ENCODE measurements around the gene SUPT16H.
"Not testable (repeated sequence)": the region's sequence is repeated elsewhere in the genome, so short reads cannot be mapped to it uniquely, and the experiment has no call there.

SUPT16H gene

GRCh38 chr14:21367582-21368144, 16.2 kb downstream of the SUPT16H start:
- no peak for DNase-seq (ENCODE audit: low read depth)

GRCh38 chr14:21356511-21356910, 27.3 kb downstream of the SUPT16H start:
- no peak for DNase-seq (ENCODE audit: low read depth)

DNA sequence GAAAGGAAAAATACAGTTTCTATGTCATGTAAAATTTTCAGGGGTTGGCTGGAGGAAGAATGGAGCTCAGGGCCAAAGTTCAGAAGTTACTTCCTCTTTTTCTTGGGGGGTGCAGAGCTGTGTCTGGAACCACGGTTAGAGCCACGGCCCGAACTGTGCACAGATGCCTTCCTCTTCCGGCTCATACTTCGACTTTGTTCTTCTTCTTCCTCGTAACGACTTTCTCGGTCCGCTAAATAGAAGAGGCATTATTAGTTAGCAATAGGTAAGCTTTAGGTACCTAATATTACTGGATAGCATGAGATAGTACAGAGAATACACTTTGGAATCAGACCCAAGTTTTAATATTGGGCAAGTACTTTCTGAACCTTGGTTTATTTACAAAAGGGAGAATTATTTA, 31.2 kb downstream of the SUPT16H start:
- DNase-seq (ENCODE audit: low read depth): no peak

DNA sequence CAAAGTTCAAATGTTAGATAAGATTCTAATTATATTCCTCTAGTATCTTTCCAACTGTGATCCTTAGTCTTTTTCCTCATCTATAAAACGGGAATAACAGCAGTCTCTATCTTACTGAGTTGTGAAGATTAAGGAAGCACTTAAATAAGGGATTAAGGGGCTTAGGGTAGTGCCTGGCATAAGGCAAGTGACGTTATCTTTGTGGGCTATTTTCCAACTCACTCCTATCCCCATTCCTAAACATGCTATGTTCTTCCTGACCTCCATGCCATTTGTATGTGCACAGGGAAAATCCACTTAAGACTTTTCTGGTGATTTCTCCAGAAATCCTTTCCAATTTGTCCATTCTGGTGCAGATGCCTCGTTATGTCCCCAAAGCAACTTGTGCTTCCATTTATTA, 33.3 kb downstream of the SUPT16H start:
- no peak for DNase-seq (ENCODE audit: low read depth)

GRCh38 chr14:21347201-21347600, 36.6 kb downstream of the SUPT16H start:
- no peak for DNase-seq (ENCODE audit: low read depth)

DNA sequence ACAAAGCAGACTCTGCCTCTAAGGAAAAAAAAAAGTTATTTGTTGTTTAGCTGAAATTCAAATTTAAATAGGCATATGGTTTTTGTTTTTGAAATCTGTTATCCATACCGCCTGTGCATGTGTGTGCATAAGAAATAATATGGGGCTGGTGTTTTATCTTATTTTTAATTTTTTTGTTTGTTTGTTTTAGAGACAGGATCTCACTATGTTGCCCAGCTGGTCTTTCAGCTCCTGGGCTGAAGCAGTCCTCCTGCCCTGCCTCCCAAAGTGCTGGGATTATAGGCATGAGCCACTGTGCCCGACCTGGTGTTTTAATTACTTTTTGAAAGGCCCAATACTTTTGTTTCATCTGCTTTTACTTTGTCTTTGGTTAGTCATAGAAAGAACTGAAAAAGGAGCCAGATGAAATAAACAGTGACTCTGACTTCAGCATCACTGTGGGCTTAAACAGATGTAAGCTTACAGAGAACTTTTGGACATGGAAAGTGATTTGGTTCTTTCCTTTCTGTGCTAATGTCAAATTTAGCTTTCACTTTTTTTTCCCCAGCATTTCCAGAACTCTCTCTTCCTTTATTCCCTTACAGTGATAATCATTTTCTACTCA, 37.2 kb downstream of the SUPT16H start:
- DNase-seq (ENCODE audit: low read depth): no peak

DNA sequence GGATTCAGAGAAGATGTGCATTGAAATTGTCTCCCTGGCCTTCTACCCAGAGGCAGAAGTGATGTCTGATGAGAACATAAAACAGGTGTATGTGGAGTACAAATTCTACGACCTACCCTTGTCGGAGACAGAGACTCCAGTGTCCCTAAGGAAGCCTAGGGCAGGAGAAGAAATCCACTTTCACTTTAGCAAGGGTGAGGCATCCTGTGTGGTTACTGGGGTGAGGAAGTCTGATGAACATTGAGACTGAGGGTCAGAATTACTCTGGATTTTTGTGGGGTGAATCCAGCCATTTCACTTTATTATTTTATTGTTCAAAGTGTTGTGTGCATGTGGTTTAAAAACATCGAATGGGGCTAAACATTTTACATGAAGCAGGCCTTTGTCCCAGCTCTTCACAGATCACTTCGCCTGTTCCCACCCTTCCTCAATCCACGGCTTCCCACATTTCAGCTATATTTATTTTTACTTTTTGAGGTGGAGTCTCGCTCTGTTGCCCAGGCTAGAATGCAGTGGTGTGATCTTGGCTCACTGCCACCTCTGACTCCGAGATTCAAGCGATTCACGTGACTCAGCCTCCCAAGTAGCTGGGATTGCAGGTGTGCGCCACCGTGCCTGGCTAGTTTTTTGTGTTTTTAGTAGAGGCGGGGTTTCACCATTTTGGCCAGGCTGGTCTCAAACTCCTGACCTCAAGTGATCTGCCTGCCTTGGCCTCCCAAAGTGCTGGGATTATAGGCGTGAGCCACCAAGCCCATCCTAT, 40.6 kb downstream of the SUPT16H start:
- no peak for DNase-seq (ENCODE audit: low read depth)

DNA sequence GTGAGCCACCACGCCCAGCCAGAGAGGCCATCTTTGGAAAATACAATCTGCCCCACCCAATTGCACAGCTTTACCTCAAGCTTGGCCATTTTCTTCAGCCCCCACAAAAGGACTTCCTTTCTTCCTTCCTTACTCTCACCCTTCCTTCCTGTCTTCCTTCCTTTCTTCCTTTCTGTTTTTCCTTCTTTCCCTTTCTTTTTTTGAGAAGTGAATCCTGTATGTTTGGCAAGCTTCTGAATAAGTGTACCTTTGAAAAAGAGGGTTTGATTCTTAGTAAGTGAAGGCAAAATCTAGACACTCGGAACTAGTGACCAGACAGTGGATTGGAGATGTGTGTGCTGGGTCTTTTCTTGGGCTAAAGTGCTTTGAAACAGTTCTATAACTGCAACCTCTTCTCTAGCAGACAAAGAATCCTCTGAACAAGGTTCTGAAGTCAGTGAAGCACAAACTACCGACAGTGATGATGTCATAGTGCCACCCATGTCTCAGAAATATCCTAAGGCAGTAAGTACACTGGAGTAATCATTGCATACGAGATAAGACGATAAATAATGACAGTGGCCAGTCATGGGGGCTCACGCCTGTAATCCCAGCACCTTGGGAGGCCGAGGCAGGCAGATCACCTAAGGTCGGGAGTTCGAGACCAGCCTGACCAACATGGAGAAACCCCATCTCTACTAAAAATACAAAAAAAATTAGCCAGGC, 49.5 kb downstream of the SUPT16H start:
- DNase-seq (ENCODE audit: low read depth): no peak

- DNase-seq (ENCODE audit: low read depth): no peak
Measured at GRCh38 chr14:21332950-21333349, 50.9 kb downstream of the SUPT16H start.

DNA sequence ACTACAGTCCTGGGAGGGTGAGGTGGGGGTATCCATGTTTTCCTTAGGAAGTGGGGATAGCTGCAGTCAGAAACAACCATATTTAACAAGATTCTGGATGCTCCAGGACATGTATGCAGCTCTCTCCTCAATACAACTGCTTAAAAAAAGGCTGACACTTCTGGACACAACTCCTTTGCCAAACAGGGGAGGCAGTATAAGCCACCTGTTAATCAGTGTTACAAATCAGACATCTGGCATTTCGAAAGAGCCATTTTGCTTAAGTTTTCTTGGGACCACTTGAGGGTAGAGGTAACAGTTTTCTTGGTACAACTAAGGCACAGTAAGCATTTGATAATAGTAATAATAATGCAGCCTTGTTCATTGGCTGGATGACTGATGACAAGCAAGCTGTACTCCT, 56.8 kb downstream of the SUPT16H start:
- no peak for DNase-seq (ENCODE audit: low read depth)

GRCh38 chr14:21322716-21323115, 61.1 kb downstream of the SUPT16H start:
- no peak for DNase-seq (ENCODE audit: low read depth)

- no peak for DNase-seq (ENCODE audit: low read depth)
Measured at GRCh38 chr14:21320913-21321312, 62.9 kb downstream of the SUPT16H start.

GRCh38 chr14:21317398-21317797, 66.4 kb downstream of the SUPT16H start:
- no peak for DNase-seq (ENCODE audit: low read depth)

- no peak for DNase-seq (ENCODE audit: low read depth)
Measured at GRCh38 chr14:21313512-21313911, 70.3 kb downstream of the SUPT16H start.

GRCh38 chr14:21311614-21312013, 72.2 kb downstream of the SUPT16H start:
- DNase-seq (ENCODE audit: low read depth): no peak

DNA sequence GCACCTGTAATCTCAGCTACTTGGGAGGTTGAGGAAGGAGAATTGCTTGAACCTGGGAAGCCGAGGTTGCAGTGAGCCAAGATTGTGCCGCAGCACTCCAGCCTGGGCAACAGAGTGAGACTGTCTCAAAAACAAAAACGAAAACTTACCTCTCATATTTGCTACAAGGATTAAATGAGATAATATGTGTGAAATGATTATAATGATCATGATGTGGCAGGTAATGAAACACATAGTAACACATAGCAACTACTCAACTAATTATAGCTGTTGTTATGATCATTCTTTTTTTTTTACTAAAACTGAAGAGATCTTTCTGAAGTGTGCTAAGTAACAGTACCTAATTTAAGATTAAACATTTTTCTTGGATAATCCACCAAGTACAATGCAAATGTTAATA, 73.9 kb downstream of the SUPT16H start:
- no peak for DNase-seq (ENCODE audit: low read depth)

GRCh38 chr14:21309238-21309636, 74.6 kb downstream of the SUPT16H start:
- DNase-seq (ENCODE audit: low read depth): no peak

GRCh38 chr14:21308479-21309237, 75.2 kb downstream of the SUPT16H start:
- DNase-seq (ENCODE audit: low read depth): no peak

- no peak for DNase-seq (ENCODE audit: low read depth)
Measured at GRCh38 chr14:21308132-21308478, 75.7 kb downstream of the SUPT16H start.

DNA sequence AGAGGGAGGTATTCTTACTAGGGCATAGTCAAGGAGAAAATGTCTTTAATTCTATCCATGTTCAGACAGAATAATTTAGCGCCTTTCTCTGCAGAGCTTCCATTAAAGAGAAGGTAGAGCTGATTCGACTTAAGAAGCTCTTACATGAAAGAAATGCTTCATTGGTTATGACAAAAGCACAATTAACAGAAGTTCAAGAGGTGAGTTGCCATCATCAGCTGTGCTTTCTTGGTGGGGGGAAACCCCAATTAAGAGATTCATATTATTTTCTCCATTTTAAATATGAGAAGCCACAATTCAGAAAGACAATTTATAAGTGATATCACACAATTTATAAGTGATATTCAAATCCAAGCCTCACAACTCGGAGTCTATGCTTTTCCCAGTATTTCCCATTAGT, 76.2 kb downstream of the SUPT16H start:
- DNase-seq (ENCODE audit: low read depth): no peak

DNA sequence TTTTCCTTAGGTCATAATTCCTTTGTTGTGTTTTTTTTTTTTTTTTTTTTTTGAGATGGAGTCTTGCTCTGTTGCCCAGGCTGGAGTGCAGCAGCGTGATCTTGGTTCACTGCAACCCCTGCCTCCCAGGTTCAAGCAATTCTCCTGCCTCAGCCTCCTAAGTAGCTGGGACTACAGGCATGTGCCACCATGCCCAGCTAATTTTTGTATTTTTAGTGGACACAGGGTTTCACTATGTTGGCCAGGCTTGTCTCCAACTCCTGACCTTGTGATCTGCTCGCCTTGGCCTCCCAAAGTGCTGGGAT, 81.0 kb downstream of the SUPT16H start:
- DNase-seq (ENCODE audit: low read depth): not testable (repeated sequence)

GRCh38 chr14:21302013-21302835, 81.6 kb downstream of the SUPT16H start:
- no peak for DNase-seq (ENCODE audit: low read depth)

Data from HS-5 (cell line).